Jurkat, Clone E6-1 (cell line): ENCODE measurements around the gene CALD1. TPM values are rescaled to one million over a fixed set of nuclear protein-coding genes. Genes with fewer than 3 reads are reported as not detected.
A peak's percentile ranks its signal among the peaks of the same experiment; 100 is the strongest.

Source experiments
- DNase-seq: peaks from one replicate; pipeline ENCODE4 v3.0.0-alpha.2; 2011; ENCODE audit warnings: low read depth, low spot score
- H3K4me3 ChIP-seq: 2 replicates; pipeline ENCODE4 v1.5.1; 2011; ENCODE audit warnings: mild to moderate bottlenecking, low read length, control low read depth, moderate library complexity
- polyA plus RNA-seq: library from polyadenylated mRNA; unstranded; fragments of >200 nt; gene quantifications from one replicate; pipeline ENCODE4 v1.2.1, GENCODE V29; 2012; ENCODE audit warnings: missing spikeins; ENCODE audit not compliant: insufficient read length, insufficient read depth

The CALD1 gene, protein sequence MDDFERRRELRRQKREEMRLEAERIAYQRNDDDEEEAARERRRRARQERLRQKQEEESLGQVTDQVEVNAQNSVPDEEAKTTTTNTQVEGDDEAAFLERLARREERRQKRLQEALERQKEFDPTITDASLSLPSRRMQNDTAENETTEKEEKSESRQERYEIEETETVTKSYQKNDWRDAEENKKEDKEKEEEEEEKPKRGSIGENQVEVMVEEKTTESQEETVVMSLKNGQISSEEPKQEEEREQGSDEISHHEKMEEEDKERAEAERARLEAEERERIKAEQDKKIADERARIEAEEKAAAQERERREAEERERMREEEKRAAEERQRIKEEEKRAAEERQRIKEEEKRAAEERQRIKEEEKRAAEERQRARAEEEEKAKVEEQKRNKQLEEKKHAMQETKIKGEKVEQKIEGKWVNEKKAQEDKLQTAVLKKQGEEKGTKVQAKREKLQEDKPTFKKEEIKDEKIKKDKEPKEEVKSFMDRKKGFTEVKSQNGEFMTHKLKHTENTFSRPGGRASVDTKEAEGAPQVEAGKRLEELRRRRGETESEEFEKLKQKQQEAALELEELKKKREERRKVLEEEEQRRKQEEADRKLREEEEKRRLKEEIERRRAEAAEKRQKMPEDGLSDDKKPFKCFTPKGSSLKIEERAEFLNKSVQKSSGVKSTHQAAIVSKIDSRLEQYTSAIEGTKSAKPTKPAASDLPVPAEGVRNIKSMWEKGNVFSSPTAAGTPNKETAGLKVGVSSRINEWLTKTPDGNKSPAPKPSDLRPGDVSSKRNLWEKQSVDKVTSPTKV
- not detected for polyA plus RNA-seq

DNA sequence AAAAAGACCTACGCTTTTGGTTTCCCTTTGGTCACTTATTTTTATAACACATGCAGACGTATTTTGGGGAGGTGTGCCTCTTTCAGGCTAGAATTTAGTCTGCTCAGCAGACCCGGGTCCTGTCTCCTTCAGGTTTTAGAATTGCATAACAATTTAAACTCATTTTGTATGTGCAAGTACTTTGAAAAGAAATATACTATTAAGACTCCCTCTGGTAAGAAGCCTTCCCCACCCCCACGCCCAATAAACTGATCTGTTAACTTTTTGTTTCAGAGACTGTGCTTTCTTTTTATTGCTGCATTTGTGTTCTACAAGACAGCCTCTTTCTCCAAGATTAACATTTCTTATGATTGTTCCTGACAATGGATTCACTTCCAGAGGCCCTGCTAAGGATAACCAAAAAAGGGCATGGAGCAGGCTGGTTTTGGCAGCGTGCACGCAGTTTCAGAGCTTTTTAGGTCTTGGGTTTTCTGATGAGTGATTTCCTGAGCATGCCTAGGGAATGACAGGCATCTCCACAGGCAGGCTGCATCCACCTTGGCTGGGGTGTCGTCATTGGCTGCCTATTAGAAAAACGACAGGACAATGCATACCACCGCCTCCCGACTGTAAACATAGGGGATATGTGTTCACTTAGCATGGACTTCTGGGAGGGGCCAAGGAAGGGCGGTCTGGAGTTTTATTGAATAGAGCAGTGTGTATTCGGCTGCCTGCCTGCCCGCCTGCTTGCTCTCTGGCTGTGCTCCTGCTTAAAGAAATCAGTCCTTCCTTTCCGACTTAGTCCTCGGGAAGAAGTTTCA lies at the start of gene CALD1:
TSS of gene CALD1 (plus strand) at position 694 of the 800 bp plus-strand sequence. CDS start 88,100 bp downstream, outside the sequence.
- H3K4me3 ChIP-seq: no peak within 1 kb of the TSS
- DNase-seq: no peak

DNA sequence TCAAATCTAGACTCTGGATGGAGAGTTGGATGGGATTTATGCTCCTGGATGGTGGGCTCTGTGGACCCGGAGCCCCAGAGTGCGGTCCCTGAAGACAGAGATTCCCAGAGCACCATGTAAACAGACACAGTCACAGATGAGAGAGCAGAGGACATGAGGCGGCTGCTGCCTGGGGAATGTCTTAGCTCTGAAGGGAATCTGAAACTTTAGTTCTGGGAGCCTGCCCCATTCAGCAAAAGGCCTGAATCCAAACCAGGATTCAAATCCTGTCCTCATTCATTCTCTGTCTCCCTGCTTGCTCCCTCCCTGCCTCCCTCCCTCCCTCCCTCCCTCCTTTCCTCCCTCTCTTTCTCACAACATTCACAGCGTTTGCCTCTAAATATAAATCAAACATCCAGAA lies 49.5 kb upstream of the CALD1 start:
- no peak overlapping the region for H3K4me3 ChIP-seq
- DNase-seq: no peak

DNA sequence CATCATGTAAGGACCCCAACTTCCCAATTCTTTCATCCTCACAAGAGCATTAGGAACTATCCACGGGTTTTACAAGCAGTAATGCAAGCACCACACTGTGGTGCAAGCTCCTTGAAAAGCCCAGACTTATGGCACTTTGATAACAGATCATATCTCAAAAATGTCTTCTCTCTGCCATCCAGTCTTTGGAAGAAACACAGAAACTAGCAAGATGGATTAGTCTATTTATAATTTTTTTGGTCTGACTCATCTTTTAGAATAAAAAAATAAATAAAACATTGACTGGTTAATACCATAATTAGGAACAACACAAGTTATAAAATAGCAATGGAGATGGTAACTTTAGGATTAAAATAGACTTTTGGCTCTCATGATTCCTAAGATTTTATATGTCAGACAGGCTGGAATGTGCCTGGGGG lies 49.0 kb upstream of the CALD1 start:
- no peak for DNase-seq
- no peak overlapping the region for H3K4me3 ChIP-seq

DNA sequence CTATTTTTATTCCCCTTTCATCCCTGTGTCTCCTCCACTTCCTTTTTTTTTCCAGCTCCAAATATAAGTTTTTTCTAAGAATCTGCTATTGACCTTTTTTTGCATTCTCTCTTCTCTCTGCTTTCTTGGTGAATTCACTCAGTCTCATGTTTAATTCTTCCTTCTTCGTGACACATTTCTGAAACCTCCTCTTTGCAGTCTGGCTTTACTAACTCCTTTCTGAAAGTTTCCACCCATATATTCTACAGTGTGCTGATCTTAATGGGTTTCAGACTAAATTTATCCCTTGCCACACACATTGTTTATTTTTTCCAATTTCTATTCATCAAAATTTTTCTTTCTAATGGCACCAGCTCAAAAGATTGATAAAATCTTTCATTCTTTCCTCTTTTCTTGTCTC lies 47.8 kb upstream of the CALD1 start:
- no peak for DNase-seq
- H3K4me3 ChIP-seq: no peak overlapping the region

DNA sequence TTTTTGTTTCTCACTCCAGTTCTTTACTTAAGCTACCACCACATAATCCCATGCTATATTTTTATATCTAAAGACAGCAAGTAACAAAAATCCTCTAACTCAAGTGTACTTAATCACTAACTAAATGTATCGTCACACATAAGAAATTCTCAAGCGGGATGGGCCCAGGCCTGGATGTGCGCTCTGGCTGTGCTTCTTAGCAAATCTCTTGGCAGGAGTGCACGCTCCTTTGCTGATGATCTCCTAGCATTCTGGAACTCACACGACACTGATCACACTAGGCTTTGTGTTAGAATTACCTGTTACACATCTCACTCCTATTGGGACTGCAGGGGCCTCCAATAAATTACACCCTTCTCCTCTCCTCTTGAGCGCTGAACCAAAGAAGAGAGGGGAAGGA lies 46.7 kb upstream of the CALD1 start:
- no peak overlapping the region for H3K4me3 ChIP-seq
- no peak for DNase-seq

DNA sequence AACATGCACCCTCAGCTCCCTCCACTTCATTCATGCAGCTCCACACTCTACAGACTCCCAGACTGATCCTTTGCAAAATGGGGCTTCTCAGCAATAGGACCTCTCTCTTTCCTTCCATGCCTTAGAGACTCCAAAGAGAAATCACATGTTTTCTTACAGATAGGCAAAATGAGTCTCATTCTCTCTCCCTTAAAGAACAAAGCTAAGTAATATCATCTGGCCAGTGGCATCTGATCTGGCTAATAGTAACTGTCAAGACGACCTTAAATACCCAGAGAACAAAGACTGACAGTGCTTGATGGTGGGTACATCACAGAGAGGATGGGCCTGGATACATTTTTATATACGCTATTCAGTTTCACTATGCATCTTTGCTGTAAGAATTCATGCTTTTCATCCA lies 43.1 kb upstream of the CALD1 start:
- DNase-seq: no peak
- H3K4me3 ChIP-seq: no peak overlapping the region

DNA sequence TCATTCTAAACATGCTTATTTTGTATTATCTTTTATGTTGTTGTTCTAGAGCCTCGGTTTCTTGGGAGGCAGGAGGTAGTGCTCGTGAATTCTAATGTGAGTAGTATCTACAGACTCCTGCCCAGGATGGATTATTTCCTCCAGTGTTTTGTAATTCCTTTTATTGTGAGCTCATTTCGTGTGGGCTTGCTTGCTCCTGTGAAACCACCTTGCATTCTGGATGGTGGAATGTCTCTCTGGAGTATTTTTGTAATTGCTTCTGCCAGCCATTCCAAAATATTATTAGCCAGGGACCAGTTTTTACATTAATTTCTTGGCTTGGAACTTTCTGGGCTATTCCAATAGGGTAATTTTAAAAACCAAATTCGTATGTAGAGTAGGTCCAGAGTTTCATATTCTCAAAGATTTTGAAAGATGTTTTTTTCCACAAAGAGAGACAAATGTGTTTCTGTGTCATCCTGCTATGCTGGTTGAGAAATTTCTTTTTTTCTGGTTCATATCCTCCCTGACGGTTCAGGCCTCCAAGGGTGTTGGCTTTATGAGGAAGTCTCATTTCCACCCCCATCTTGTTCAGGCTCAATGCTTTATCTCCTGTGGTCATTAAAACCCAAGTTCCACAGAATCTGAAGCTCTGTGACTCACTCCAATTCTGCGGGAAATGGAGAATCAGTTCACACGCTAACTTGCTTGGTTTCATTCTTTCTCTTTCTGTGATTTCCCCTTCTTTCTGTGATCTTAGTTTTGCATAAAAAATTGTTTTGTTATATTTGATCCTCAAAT lies 41.7 kb upstream of the CALD1 start:
- no peak for DNase-seq
- H3K4me3 ChIP-seq: no peak overlapping the region

DNA sequence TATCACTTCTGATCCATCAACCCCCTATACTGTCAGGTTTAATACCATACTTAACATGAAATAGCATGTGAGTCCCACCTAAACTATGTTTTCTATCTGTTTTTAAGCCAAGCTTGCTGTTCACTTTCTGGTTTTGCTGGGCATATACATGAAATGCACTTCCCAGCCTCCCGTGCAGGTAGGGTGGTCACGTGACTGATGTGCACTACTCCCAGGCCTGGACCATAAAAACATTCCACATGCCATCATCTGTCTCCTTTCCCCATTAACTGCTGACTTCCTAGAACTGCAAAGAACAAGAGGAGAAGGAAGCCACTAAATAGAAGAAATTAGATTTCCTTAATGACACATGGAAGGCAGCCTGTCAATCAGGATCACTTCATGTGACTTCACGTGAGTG lies 40.1 kb upstream of the CALD1 start:
- H3K4me3 ChIP-seq: no peak overlapping the region
- DNase-seq: no peak

DNA sequence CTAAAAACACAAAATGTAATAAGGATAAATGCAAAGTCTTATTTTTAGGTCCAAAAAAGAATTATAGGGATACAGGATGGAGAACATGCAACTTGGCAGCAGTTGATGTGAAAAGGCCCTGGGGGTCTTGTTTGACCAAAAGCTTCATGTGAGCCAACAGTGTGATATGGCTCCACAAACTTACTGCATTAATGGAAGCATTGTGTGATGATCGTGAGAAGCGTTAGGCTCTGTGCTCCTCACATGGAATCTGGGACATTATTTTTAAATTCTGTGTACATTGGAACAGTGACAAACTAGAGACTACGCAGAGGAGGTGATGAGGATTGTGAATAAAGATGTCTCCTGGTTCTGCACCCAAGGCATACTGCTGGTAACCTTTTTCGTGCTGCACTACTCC lies 39.1 kb upstream of the CALD1 start:
- no peak for DNase-seq
- no peak overlapping the region for H3K4me3 ChIP-seq

DNA sequence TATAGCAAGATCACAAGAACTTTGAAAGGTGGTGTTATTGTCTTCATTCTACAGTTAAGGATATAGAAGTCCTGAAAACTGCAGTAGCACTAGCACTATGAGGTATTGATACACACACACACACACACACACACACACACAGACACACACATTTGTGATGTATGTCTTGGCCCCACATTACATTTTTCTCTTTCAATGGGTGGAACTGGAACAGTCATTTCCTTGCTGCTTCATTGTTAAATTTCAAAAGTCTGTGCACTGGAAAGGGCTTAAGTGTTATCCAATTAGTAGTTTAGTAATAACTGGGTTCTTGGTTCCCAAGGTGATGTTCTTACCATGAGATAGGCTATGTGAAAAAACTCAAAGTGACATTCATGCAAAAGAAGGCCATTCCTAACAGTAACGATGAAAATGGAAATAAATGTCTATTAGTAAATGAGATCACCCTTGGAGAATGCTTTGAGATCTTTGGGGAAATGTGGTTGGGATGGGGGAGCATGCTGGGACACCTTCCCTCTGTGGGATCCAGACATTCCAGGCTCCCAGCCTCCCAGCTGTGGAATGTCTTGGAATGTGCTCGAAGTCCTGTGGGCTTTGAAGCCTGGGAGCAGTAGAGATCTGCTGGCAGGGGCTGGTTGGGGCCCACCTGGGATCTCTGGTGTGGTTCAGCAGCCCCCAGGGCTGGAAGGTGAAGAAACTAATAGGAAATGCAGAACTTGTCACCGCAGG lies 37.4 kb upstream of the CALD1 start:
- no peak for DNase-seq
- no peak overlapping the region for H3K4me3 ChIP-seq

DNA sequence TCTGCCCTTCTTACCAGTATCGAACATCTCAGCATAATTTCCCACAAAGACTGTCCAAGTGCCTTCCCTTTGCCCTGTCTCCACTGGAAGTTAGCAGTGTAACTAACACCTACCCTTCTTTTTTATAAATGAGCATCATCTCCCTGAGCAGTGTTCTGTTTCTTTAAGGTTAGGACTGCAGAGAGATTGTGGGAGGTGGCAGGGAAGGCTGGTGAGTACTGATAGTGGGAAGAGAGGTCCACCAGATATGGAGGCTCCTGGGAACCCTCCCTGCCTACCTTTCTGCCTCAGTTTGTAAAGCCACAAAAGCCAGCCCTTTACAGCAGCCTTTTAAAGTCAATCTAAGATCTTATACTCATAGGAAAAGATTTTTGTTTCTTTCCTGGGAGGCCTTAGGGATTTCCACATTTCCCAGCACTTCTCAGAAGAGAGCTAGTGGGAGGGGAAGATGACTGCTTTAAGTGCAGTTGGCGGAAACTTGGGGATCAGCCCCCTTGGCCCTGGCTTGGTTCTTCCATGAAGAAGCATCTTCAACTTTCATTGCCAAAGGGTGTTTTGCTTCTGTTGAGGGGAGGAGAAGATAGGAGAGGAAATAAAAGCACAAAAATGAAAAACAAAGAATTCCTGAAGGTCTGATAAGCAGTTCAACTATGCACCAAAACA lies 36.6 kb upstream of the CALD1 start:
- H3K4me3 ChIP-seq: no peak overlapping the region
- DNase-seq: no peak

DNA sequence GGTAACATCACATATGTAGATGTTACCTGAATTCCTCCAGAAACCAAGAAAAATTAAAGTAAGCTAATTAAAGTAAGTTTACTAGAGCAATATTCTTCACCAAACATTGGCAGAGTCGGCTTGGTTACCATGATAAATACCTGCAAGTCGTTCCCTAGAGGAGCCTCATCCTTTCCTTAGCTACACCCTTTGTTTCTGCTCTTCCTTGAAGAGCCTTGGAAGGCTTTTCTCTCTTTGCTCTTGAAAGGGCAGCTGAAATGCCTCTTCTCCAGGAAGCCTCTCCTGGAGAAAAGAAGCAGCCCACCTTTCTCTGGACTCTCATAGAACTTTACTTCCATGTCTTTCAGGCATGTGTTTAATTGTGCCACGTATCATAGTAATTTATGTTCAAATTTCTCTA lies 34.9 kb upstream of the CALD1 start:
- DNase-seq: no peak
- no peak overlapping the region for H3K4me3 ChIP-seq

DNA sequence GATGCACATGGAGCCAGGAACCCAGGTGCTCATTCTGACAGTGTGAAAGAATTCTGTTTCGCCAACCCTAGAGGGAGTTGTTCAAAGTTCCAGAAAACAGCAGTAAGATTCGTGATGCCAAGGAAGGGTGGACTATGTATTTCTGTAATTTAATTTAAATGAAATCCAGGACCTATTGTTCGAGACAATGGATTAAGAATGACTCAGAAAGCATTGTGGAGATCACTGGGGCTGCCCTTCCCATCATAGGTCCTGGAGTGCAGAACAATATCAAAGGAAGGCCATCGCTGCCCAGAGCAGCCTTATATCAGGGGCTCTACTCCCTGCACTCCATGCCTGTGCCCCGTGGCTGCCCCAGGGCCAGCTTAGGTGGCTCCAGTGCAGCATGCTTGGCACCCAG lies 32.1 kb upstream of the CALD1 start:
- H3K4me3 ChIP-seq: no peak overlapping the region
- no peak for DNase-seq

DNA sequence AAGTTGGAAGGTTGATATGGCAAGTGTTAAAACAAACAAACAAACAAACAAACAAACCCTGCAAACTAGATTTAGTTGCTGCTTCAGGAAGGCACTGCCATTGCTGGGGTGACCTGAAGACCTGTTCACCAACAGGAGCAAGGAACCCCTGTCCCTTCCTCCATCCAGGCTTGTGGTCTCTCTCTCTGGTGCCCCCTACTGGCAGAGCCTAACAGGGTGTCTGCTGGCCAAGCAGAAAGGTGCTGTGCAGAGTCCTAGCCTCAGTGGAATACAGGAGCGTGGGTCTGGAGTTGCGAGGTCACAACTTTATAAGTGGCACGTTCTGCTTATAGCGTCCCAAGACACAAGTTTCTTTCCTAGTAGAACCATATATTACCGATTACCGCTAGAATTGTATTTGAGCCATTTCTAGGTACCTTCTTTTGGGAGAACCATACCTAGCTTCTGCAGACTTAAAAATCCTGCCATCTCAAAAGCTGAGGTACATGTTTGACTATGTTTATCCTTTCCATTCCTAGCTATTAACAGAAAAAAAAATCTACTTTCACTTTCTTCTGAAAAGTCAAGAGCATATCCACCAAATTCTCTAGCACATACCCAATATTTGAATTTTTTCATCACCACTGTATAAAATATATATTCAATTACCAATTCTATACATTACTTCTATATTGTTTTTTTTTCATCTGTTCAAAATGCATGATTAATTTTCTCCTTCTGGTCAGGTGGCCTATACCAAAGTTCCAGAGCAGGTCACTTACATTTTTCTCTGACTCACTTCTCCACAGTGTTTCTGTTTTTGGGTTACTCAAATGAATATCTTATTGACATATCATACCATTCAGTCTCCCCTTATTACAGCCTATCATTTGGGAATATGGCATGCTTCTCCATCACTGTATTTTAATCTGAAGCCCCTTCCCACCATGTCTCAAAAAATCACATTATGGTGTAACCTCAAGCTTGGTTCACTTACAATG lies 29.1 kb upstream of the CALD1 start:
- no peak overlapping the region for H3K4me3 ChIP-seq
- peak; percentile 50 for DNase-seq

DNA sequence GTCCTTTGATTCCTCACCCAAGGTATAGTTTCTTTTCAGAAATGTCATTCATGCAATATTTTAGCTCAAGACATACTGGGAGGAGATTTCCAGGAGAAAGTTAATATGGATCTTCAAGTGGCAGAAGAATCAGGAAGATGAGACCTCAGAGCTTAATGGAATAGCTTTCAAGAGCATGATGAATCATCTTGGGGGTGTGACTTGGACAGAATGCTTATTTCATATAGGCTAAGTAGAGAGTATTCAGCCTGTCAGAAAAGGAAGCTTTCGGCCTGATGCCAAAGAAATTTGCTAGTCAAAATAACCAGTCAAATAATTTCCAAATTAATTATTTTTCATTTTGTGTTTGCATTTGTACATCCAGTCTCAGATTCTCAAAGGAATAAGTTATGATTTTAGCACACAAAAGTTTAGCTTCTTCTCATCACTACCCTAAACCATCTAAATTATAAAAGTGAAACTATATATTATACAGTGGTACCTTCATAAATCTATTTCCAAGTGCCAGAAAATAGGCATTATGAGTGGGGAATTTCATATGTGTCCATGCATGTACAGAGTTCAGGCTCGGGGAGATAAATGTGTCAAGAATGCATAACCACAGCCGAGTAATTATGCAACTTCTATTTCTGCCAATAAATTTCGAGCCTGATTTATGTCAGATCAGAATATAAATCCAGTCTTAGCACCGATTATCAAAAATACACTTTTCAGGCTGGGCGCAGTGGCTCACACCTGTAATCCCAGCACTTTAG lies 27.3 kb upstream of the CALD1 start:
- no peak for DNase-seq
- H3K4me3 ChIP-seq: no peak overlapping the region

DNA sequence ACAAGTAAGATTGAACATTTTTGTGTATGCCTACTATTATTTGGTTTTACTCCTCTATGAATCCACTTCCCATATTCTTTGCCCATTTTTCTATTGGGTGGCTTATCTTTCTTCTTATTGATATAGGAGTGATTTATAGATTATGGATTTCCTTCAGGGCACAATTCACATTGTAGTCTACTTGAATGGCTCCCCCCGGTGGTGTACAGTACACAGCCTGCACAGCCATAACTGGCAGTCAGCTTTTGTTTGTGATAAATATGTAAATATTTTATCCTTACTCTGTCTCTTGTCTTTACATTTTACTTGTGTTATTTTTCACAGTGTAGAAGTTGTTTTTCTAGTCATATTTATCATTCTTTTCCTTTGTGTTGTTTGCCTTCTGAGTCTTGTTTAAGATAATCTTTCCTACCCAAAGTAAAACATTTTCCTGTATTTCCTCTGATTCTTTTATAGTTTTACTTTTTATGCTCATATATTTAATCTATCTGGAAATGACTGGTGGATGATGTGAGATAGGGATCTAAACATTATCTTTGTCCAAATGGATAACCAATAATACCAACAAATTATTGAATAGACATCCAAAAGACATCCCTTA lies 23.9 kb upstream of the CALD1 start:
- DNase-seq: no peak

More for the DNA sequence above, 23.9 kb upstream of the CALD1 start:
- H3K4me3 ChIP-seq: no peak overlapping the region
